Measurements from ENCODE around the gene CCZ1B. TPM values are rescaled to one million over a fixed set of nuclear protein-coding genes. Genes with fewer than 3 reads are reported as not detected.
"Not testable (repeated sequence)": the region's sequence is repeated elsewhere in the genome, so short reads cannot be mapped to it uniquely, and the experiment has no call there.

CCZ1B gene
- polyA plus RNA-seq, 1 of the 3 experiments (the other 2 are of a cell fraction) = 30.0 TPM

DNA sequence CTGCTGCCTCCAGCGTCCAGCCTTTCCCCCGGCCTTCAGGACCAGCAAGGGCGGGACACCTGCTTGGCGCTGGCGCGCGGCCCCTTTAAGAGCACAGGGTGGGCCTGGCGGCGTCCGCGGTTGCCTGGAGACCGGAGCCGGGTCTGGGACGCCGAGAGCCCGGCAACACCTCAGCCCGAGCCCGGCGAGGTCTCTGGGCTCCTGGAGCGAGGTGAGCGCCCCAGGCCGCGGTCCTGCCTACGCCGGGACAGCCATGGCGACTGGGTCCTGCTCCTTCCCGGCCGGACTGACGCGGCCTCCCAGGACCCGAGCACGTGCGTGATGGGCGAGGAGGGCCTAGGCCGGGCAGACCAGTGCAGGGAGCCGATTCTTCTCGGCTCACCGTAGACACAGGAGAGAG, 72.1 kb downstream of the CCZ1B start, which contains the start of gene RSPH10B2:
TSS of gene RSPH10B2 (plus strand) at position 140 of the 400 bp plus-strand sequence. CDS start 3,575 bp downstream, outside the sequence.
- H3F3A ChIP-seq (replicated peaks; ENCODE audit: insufficient read depth); POLR2A ChIA-PET; H3K9me2 ChIP-seq; H3K27ac ChIP-seq (ENCODE audit: low read depth in 2 of 2, low read length in 1 of 2); DNase-seq; H3K79me2 ChIP-seq (ENCODE audit: insufficient read depth); H3K4me3 ChIP-seq (ENCODE audit: low read depth in 2 of 2, low read length in 1 of 2); H3K27me3 ChIP-seq (ENCODE audit: insufficient read depth); H3K9ac ChIP-seq; H3K36me3 ChIP-seq (replicated peaks in 1 of 2; ENCODE audit: control insufficient read depth in 1 of 2, insufficient read depth in 2 of 2, low read length in 1 of 2); H4K20me1 ChIP-seq (ENCODE audit: insufficient read depth); H3K4me2 ChIP-seq; H3K9me3 ChIP-seq; H2AFZ ChIP-seq (ENCODE audit: low read depth); H3K4me1 ChIP-seq (ENCODE audit: control insufficient read depth in 1 of 2, insufficient read depth in 2 of 2, low read depth in 1 of 2, low read length in 1 of 2); CTCF ChIA-PET: not testable (repeated sequence)
- 80% methylated on average over 1 of the region's 38 CpGs for WGBS (ENCODE audit: low lambda C conversion rate)

DNA sequence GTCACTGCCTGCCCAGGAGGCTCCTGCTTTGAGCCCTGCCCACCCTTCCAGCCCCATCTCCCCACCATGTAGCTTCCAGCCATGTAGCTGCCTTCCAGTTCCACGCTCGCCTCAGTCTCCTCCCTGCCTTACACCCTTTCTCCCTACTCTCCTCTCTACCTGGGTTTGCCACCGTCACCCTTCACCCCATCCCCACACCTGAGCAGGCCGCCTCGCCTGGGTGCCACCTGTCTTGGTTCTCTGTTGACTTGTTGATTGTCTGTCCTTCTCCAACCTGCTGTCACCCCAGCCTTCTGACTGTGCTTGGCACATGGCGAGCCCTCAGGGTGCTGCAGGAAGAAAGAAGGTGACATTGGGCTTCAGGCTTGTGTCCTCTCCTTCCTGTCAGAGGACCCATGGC, 75.9 kb downstream of the CCZ1B start:
- H3K4me1 ChIP-seq (ENCODE audit: control insufficient read depth in 1 of 2, insufficient read depth in 2 of 2, low read depth in 1 of 2, low read length in 1 of 2); H3K9ac ChIP-seq; H3K9me2 ChIP-seq; POLR2A ChIA-PET; H3K27me3 ChIP-seq (ENCODE audit: insufficient read depth); H3K79me2 ChIP-seq (ENCODE audit: insufficient read depth); H2AFZ ChIP-seq (ENCODE audit: low read depth); H4K20me1 ChIP-seq (ENCODE audit: insufficient read depth); H3K4me2 ChIP-seq; H3K36me3 ChIP-seq (replicated peaks in 1 of 2; ENCODE audit: control insufficient read depth in 1 of 2, insufficient read depth in 2 of 2, low read length in 1 of 2); DNase-seq; H3K4me3 ChIP-seq (ENCODE audit: low read depth in 2 of 2, low read length in 1 of 2); H3K27ac ChIP-seq (ENCODE audit: low read depth in 2 of 2, low read length in 1 of 2); H3K9me3 ChIP-seq; CTCF ChIA-PET; H3F3A ChIP-seq (replicated peaks; ENCODE audit: insufficient read depth): not testable (repeated sequence)
- WGBS (ENCODE audit: low lambda C conversion rate) = 94% methylated on average over 6 of the region's 6 CpGs

DNA sequence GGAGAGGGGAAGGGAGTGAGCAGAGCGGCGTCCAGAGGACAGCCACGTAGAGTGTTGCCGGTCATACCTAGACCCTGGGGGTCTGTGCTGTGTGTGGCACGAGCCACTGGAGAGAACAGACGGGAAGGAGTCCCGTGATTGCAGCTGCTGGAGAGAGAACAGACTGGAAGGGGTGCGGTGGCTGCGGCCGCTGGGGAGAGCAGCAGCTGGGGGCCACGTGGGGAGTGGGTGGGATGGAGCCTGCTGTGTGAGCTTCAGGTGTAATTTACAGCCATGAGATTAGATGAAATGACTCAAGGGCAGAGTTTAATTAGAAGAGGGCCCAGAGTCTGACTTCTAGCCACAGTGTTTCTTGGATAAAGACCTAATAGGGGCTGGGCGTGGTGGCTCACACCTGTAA, 76.7 kb downstream of the CCZ1B start:
- H3K36me3 ChIP-seq (replicated peaks in 1 of 2; ENCODE audit: control insufficient read depth in 1 of 2, insufficient read depth in 2 of 2, low read length in 1 of 2); H3K9ac ChIP-seq; DNase-seq; H3K27ac ChIP-seq (ENCODE audit: low read depth in 2 of 2, low read length in 1 of 2); H3K27me3 ChIP-seq (ENCODE audit: insufficient read depth); POLR2A ChIA-PET; H3K79me2 ChIP-seq (ENCODE audit: insufficient read depth); CTCF ChIA-PET; H3F3A ChIP-seq (replicated peaks; ENCODE audit: insufficient read depth); H2AFZ ChIP-seq (ENCODE audit: low read depth); H3K4me2 ChIP-seq; H3K4me1 ChIP-seq (ENCODE audit: control insufficient read depth in 1 of 2, insufficient read depth in 2 of 2, low read depth in 1 of 2, low read length in 1 of 2); H3K4me3 ChIP-seq (ENCODE audit: low read depth in 2 of 2, low read length in 1 of 2); H4K20me1 ChIP-seq (ENCODE audit: insufficient read depth); H3K9me3 ChIP-seq; H3K9me2 ChIP-seq: not testable (repeated sequence)
- 98% methylated on average over 9 of the region's 12 CpGs for WGBS (ENCODE audit: low lambda C conversion rate)

Other genes with a start within 250 kb of the CCZ1B start
- 169 and 178 TPM in 2 replicates for gene ZDHHC4, start 248.8 kb downstream of the CCZ1B start, polyA plus RNA-seq (2012; rRNA removed)
- 31.3 and 39.1 TPM in 2 replicates for gene INTS15, start 236.3 kb downstream of the CCZ1B start, polyA plus RNA-seq (2012; rRNA removed)
- 15.9 and 17.6 TPM in 2 replicates for gene ZNF853, start 210.7 kb downstream of the CCZ1B start, polyA plus RNA-seq (2012; rRNA removed)
- gene ZNF316, start 189.0 kb downstream of the CCZ1B start, polyA plus RNA-seq (2012; rRNA removed) = 18.0 and 18.6 TPM in 2 replicates
- 9.5 and 15.2 TPM in 2 replicates for gene ZNF12, start 119.3 kb downstream of the CCZ1B start, polyA plus RNA-seq (2012; rRNA removed)
- gene RSPH10B2, start 72.2 kb downstream of the CCZ1B start, polyA plus RNA-seq (2012; rRNA removed) = 0.02 and 0.10 TPM in 2 replicates

All from SK-N-SH (cell line).